Activated T-cell treated with anti-CD3 and anti-CD28 coated beads, Interleukin-2, amount 50 U/mL, for 24 hours (primary cell): ENCODE measurements around the gene FGF18.
"Not testable (repeated sequence)": the region's sequence is repeated elsewhere in the genome, so short reads cannot be mapped to it uniquely, and the experiment has no call there.

Source experiments
- DNase-seq: peaks from one replicate; pipeline ENCODE4 v3.0.0-alpha.2; 2020
- H3K27ac Mint-ChIP-seq: 2 replicates; pipeline ENCODE4 v1.8.0; 2020; ENCODE audit warnings: mild to moderate bottlenecking, mixed read lengths
- H3K27me3 Mint-ChIP-seq: 2 replicates; pipeline ENCODE4 v1.8.0; 2020; ENCODE audit warnings: mixed read lengths
- H3K36me3 Mint-ChIP-seq: 2 replicates; pipeline ENCODE4 v1.8.0; 2020; ENCODE audit warnings: low read depth, mixed read lengths
- H3K4me1 Mint-ChIP-seq: 2 replicates; pipeline ENCODE4 v1.8.0; 2020; ENCODE audit warnings: low read depth, mixed read lengths
- H3K4me3 Mint-ChIP-seq: 2 replicates; pipeline ENCODE4 v1.8.0; 2020; ENCODE audit warnings: mild to moderate bottlenecking, moderate library complexity, mixed read lengths
- H3K9me3 Mint-ChIP-seq: 2 replicates; pipeline ENCODE4 v1.8.0; 2020; ENCODE audit warnings: mixed read lengths

FGF18 gene

DNA sequence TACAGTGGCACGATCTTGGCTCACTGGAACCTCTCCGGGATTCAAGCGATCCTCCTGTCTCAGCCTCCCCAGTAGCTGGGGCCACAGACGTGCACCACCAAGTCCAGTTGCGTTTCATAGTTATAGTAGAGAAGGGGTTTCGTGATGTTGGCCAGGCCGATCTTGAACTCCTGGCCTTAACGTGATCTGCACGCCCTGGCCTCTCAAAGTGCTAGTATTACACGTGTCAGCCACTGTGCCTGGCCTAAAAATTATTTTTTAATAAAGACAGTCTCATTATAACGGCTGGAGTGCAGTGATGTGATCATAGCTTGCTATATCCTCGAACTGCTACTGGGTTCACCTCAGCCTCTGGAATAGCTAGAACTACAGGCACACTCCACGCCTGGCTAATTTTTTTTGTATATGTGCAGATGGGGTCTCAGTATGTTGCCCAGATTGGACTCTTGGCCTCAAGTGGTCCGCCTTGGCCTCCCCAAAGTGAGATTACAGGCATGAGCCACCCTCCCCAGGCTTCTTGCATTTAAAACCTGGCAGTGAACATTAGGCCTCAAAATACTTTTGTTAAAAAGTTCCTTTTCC is 27.4 kb upstream of the FGF18 start:
- Mint-ChIP-seq H3K9me3 (no peaks in the 10 kb centered on the region), H3K4me1 (peaks cover 68% of the 10 kb centered on the region), H3K27ac (peak overlapping the region; percentile 90), H3K4me3 (peak overlapping the region; percentile 97), H3K27me3 (no peaks in the 10 kb centered on the region), H3K36me3 (peaks cover 98% of the 10 kb centered on the region)
- peak; percentile 27 for DNase-seq

DNA sequence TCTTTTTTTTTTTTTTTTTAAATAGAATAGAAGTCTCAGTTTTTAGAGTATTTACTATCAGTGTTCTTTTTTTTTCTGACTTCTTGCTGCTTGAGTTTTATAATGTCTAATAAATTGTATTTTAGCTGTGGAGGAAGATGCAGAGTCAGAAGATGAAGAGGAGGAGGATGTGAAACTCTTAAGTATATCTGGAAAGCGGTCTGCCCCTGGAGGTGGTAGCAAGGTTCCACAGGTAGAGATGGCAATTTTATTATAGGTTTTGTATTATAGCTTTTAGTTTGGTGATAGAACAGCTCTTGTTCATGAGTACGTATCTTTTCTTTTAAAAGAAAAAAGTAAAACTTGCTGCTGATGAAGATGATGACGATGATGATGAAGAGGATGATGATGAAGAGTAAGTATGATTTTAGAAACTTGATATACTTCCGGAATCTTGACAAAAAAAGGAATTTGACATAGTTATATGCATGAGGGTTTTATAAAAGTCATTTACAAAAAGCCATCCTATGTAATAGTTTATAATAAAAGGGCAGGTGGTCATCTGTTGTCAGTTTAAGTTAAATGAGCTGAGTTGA is 26.8 kb upstream of the FGF18 start:
- Mint-ChIP-seq H3K4me1 (peaks cover 70% of the 10 kb centered on the region), H3K27ac (peak overlapping the region; percentile 90), H3K9me3 (no peaks in the 10 kb centered on the region), H3K27me3 (no peaks in the 10 kb centered on the region), H3K36me3 (peaks cover 100% of the 10 kb centered on the region), H3K4me3 (peak overlapping the region; percentile 97)
- no peak for DNase-seq

DNA sequence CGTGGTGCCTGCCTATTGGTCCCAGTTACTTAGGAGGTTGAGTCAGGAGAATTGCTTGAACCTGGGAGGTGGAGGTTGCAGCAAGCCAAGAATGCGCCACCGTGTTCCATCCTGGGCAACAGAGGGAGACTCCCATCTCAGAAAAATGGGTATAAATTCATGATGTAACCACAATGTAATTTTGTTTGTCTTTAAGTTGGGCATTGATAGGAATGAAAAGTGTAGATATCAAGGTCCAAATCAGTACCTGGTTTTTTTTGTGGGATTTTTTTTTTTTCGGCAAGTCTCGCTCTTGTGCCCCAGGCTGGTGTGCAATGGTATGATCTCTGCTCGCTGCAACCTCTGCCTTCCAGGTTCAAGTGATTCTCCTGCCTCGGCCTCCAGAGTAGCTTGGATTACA is 24.4 kb upstream of the FGF18 start:
- DNase-seq = no peak
- peaks cover 83% of the 10 kb centered on the region for H3K4me1 Mint-ChIP-seq
- peaks cover 100% of the 10 kb centered on the region for H3K36me3 Mint-ChIP-seq
- peak overlapping the region; percentile 97 for H3K4me3 Mint-ChIP-seq
- peak overlapping the region; percentile 89 for H3K27ac Mint-ChIP-seq
- H3K9me3 Mint-ChIP-seq = no peaks in the 10 kb centered on the region
- no peaks in the 10 kb centered on the region for H3K27me3 Mint-ChIP-seq

DNA sequence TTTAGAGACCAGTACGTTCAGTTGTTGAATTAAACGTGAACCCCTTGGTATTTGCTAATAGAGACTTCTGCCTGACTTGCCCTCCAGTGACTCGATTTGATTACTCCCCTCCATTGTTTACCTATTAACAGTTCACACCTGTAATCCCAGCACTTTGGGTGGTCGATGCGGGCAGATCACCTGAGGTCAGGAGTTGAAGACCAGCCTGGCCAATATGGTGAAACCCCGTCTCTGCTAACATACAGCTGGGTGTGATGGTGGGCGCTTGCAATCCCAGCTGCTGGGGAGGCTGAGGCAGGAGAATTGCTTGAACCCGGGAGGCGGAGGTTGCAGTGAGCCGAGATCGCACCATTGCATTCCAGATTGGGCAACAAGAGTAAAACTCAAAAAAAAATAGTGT is 22.9 kb upstream of the FGF18 start:
- peaks cover 82% of the 10 kb centered on the region for H3K4me1 Mint-ChIP-seq
- DNase-seq, H3K27me3 Mint-ChIP-seq, H3K9me3 Mint-ChIP-seq: not testable (repeated sequence)
- H3K36me3 Mint-ChIP-seq = peaks cover 100% of the 10 kb centered on the region
- H3K27ac Mint-ChIP-seq = peak overlapping the region; percentile 89
- peak overlapping the region; percentile 97 for H3K4me3 Mint-ChIP-seq

DNA sequence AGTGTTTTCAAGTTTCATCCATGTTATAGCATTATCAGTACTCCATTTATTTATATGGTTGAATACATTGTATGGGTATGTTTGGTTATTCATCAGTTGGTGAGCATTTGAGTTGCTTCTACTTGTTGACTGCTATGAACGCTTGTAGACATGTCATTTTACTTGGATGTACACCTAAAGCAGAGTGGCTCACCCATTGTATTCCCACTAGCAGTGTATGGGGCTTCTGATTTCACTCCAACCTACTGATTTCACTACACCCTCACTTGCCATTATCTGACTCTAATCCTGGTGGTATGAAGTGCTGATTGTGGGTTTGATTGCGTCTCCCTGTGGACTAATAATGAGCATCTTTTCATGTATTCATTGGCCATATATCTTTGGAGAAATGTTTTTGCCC is 22.3 kb upstream of the FGF18 start:
- peak overlapping the region; percentile 97 for H3K4me3 Mint-ChIP-seq

DNA sequence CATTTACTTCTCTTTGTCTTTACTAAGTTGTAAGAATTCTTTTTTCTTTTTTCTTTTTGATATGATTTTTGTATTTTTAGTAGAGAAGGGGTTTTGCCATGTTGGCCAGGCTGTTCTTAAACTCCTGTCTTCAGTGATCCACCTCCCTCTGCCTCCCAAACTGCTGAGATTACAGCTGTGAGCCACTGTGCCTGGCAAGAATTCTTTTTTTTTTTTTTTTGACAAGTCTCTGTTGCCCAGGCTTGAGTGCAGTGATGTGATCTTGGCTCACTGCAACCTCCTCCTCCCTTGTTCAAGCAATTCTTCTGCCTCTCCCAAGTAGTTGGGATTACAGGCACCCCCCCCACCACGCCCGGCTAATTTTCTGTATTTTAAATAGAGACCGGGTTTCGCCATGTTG is 21.8 kb upstream of the FGF18 start:
- peaks cover 78% of the 10 kb centered on the region for H3K4me1 Mint-ChIP-seq
- no peaks in the 10 kb centered on the region for H3K27me3 Mint-ChIP-seq
- peak overlapping the region; percentile 97 for H3K4me3 Mint-ChIP-seq
- peak overlapping the region; percentile 89 for H3K27ac Mint-ChIP-seq
- no peaks in the 10 kb centered on the region for H3K9me3 Mint-ChIP-seq
- H3K36me3 Mint-ChIP-seq = peaks cover 96% of the 10 kb centered on the region
- DNase-seq = no peak

More for the DNA sequence above, 22.3 kb upstream of the FGF18 start:
- DNase-seq = no peak
- H3K4me1 Mint-ChIP-seq = peaks cover 81% of the 10 kb centered on the region
- H3K27me3 Mint-ChIP-seq = no peaks in the 10 kb centered on the region
- H3K36me3 Mint-ChIP-seq = peaks cover 99% of the 10 kb centered on the region
- no peaks in the 10 kb centered on the region for H3K9me3 Mint-ChIP-seq
- peak overlapping the region; percentile 89 for H3K27ac Mint-ChIP-seq

DNA sequence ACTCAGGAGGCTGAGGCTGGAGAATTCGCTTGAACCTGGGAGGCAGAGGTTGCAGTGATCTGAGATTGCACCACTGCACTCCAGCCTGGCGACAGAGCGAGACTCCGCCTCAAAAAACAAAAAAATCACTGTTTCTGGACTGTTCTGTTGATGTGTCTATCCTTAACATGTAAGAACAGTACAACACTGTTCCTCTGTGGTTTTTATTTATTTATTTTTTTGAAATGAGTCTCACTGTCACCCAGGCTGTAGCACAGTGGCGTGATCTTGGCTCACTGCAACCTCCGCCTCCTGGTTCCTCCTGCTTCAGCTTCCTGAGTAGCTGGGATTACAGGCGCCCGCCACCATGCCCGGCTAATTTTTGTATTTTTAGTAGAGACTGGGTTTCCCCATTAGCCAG is 20.8 kb upstream of the FGF18 start:
- Mint-ChIP-seq H3K27ac (peak overlapping the region; percentile 89), H3K4me3 (peak overlapping the region; percentile 97), H3K4me1 (peaks cover 69% of the 10 kb centered on the region), H3K36me3 (peaks cover 87% of the 10 kb centered on the region)
- H3K9me3 Mint-ChIP-seq, DNase-seq, H3K27me3 Mint-ChIP-seq: not testable (repeated sequence)

DNA sequence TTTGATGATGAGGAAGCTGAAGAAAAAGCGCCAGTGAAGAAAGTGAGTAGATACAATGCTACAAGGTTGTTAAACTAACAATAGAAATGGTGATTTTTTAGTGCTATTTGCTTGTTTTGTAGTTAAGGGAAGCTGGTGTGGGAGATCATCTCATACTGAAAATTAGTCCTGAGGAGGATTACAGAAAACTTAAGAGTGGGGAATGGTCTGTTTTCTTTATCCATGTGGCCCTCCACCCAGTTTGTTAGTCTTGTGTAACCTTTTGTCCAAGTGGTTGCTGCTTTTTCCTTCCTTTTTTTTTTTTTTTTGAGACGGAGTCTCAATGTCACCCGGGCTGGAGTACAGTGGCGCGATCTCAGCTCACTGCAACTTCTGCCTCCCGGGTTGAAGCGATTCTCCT is 19.3 kb upstream of the FGF18 start:
- peak overlapping the region; percentile 32 for H3K4me3 Mint-ChIP-seq
- H3K27me3 Mint-ChIP-seq = no peaks in the 10 kb centered on the region
- peaks cover 61% of the 10 kb centered on the region for H3K4me1 Mint-ChIP-seq
- H3K27ac Mint-ChIP-seq = peak overlapping the region; percentile 89
- no peaks in the 10 kb centered on the region for H3K9me3 Mint-ChIP-seq
- no peak for DNase-seq
- peaks cover 78% of the 10 kb centered on the region for H3K36me3 Mint-ChIP-seq

DNA sequence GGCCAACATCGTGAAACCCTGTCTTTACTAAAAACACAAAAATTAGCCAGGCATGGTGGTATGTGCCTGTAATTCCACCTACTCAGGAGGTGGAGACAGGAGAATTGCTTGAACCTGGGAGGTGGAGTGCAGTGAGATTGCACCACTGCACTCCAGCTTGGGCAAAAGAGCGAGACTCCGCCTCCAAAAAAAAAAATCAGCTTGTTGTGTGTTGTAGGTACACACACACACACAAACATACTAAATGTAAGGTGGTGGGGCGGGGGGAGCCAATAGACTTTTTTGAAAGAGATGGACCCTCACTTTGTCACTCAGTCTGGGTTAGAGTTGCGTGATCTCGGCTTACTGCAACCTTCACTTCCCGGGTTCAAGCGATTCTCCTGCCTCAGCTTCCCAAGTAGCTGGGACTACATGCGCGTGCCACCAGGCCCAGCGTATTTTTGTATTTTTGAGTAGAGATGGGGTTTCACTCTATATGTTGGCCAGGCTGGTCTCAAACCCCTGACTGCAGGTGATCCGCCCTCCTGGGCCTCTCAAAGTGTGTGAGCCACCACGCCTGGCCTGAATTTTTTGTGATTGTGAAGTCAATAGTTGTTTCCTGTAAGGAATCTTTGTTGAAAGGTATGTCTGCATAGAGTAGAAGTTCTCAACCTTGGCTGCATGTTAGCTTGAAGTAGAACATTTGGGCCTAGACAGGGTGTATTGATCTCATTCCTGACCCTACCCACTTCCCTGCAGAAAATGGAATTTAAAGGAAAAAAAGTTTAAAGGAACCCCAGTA is 18.1 kb upstream of the FGF18 start:
- Mint-ChIP-seq H3K36me3 (peaks cover 78% of the 10 kb centered on the region), H3K4me3 (peak overlapping the region; percentile 29), H3K9me3 (no peaks in the 10 kb centered on the region), H3K27ac (peak overlapping the region; percentile 89), H3K4me1 (peaks cover 64% of the 10 kb centered on the region), H3K27me3 (no peaks in the 10 kb centered on the region)
- DNase-seq = no peak

DNA sequence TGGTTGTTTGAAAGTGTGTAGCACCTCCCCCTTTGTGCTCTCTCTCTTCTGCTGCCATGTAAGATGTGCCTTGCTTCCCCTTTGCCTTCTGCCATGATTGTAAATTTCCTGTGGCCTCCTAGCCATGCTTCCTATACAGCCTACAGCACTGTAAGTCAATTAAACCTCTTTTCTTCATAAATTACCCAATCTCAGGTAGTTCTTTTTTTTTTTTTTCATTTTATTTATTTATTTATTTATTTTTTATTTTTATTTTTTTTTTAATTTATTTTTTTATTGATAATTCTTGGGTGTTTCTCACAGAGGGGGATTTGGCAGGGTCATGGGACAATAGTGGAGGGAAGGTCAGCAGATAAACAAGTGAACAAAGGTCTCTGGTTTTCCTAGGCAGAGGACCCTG is 16.7 kb upstream of the FGF18 start:
- H3K9me3 Mint-ChIP-seq, DNase-seq, H3K4me3 Mint-ChIP-seq, H3K27me3 Mint-ChIP-seq: not testable (repeated sequence)
- Mint-ChIP-seq H3K36me3 (peaks cover 78% of the 10 kb centered on the region), H3K4me1 (peaks cover 63% of the 10 kb centered on the region), H3K27ac (peak overlapping the region; percentile 61)

DNA sequence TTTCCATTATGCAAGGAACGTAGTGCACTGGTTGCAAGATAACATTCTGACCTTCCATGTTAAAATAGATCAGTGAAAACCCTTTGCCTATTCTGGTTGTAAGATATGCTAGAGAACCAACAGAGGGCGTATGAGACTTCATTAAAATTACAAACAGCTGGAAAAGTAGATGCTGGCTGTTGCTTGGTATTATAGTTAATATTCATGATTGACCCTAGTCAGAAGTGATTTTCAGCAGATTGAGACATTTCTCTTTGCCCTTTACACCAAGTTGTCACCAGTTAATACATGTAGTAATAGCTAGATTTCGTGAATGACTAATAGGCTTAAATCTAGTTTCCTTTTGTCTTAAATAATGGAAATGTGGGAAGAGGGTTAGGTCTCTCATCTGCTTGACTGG is 13.8 kb upstream of the FGF18 start:
- H3K4me1 Mint-ChIP-seq = peaks cover 56% of the 10 kb centered on the region
- no peaks in the 10 kb centered on the region for H3K9me3 Mint-ChIP-seq
- no peak for DNase-seq
- H3K4me3 Mint-ChIP-seq = peak overlapping the region; percentile 20
- peaks cover 78% of the 10 kb centered on the region for H3K36me3 Mint-ChIP-seq
- H3K27me3 Mint-ChIP-seq = no peaks in the 10 kb centered on the region
- peak overlapping the region; percentile 79 for H3K27ac Mint-ChIP-seq

DNA sequence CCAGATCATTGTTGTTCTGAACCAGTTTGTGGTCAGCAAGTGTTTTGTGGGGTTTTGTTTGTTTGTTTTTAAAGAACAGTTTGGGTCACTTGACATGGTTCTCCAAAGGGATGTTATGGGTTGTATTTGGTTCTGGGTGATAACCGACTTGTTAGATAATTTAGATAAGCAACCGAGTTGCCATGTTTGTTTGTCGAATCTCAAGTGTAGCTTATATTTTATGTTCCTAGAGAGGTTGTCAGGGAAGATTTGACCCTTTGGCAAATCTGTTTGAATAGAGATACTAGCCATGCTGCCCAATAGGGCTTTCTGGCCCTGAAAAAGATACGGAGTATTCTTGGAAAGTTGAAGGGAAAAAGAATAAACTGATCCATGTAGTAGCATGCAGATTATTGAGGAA is 12.2 kb upstream of the FGF18 start:
- H3K4me1 Mint-ChIP-seq = peaks cover 49% of the 10 kb centered on the region
- peaks cover 80% of the 10 kb centered on the region for H3K36me3 Mint-ChIP-seq
- H3K4me3 Mint-ChIP-seq = peak overlapping the region; percentile 12
- peak overlapping the region; percentile 52 for H3K27ac Mint-ChIP-seq
- no peak for DNase-seq
- no peaks in the 10 kb centered on the region for H3K9me3 Mint-ChIP-seq
- no peaks in the 10 kb centered on the region for H3K27me3 Mint-ChIP-seq

DNA sequence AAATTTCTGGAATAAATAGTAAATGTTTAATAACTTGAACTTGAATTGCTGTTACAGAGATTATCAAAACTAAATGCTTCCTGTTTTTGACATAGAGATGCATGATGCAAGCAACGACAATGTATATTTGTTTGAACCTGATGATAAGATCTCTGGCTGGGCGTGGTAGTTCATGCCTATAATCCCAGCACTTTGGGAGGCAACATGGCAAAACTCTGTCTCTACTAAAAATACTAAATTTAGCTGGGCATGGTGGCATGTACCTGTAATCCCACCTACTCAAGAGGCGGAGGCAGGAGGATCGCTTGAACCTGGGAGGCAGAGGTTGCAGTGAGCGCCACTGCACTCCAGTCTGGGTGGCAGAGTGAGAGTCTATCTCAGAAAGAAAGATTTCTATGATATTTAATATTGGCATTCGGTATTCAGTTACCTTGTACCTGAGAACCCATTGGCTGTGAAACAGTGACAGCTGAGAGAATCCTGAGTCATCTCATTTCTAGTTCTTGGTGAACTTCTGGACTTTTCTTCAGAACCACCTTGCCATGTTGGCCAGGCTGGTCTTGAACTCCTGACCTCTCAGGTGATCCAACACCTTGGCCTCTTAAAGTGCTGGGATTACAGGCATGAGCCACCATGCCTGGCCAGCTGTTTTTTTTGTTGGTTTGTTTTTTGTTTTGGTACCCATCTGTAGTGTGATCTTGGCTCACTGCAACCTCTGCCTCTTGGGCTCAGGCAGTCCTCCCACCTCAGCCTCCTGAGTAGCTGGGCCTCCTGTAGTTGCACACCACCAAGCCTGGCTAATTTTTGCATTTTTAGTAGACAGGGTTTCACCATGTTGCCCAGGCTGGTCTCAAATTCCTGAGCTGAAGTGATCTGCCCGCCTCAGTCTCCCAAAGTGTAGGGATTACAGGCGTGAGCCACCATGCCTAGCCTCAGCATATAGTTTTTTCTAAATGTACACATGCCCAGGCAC is 10.0 kb upstream of the FGF18 start:
- no peak for DNase-seq
- H3K4me3 Mint-ChIP-seq = no peak overlapping the region
- peaks cover 51% of the 10 kb centered on the region for H3K4me1 Mint-ChIP-seq
- peaks cover 97% of the 10 kb centered on the region for H3K36me3 Mint-ChIP-seq
- no peaks in the 10 kb centered on the region for H3K27me3 Mint-ChIP-seq
- H3K9me3 Mint-ChIP-seq = no peaks in the 10 kb centered on the region
- peak overlapping the region; percentile 81 for H3K27ac Mint-ChIP-seq

DNA sequence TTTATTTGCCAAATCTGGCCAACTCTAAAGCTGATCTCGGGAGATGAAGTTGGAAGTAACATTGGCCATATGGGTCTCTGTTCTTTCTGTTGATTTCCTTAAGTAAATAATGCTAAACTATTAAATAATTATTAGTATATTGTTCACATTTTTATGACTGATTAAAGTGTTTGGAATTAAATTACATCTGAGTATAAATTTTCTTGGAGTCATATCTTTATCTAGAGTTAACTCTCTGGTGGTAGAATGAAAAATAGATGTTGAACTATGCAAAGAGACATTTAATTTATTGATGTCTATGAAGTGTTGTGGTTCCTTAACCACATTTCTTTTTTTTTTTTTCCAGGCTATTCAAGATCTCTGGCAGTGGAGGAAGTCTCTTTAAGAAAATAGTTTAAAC is 9.3 kb upstream of the FGF18 start:
- H3K27ac Mint-ChIP-seq = peak overlapping the region; percentile 61
- no peaks in the 10 kb centered on the region for H3K9me3 Mint-ChIP-seq
- H3K36me3 Mint-ChIP-seq = peaks cover 91% of the 10 kb centered on the region
- peaks cover 46% of the 10 kb centered on the region for H3K4me1 Mint-ChIP-seq
- DNase-seq = no peak
- no peak overlapping the region for H3K4me3 Mint-ChIP-seq
- no peaks in the 10 kb centered on the region for H3K27me3 Mint-ChIP-seq
